ENCODE data around the gene CTSW. TPM values are rescaled to one million over a fixed set of nuclear protein-coding genes. Genes with fewer than 3 reads are reported as not detected.

The CTSW gene
- total and polyA plus RNA-seq, 2 of the 4 experiments (the other 2 are of a cell fraction), result 0.07 to 0.18 TPM

DNA sequence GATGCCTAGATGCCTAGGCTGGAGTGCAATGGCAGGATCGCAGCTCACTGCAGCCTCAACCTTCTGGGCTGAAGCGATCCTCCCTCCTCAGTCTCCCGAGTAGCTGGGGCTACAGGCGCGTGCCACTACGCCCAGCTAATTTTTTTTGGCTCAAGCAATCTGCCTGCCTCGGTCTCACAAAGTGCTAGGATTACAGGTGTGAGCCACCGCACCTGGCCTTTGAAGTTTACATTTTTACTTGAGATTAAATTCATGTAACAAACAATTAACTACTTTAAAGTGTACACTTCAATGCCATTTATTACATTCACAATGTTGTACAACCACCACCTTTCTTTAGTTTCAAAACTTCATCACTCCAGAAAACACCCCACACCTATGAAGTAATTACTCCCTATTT is 24.1 kb downstream of the CTSW start:
- ChIA-PET POLR2A (ENCODE audit: unreplicated experiment) (interaction anchor here (0.6 to 1.3 kb wide), 2 partner anchors 9 to 17 kb away, joined by 3 to 4 read pairs; no protein-coding TSS in a partner anchor), CTCF (no interaction called here)
- ATAC-seq (ENCODE audit: low read depth) (no peak), DNase-seq (no peak)
- Histone ChIP-seq H3K27me3 (ENCODE audit: control insufficient read depth, insufficient read depth, low read length) (no peaks in the 10 kb centered on the region), H2AK9ac (replicated peaks; ENCODE audit: low read depth, low read length, poor library complexity) (peak overlapping the region; percentile 99), H3K4me1 (ENCODE audit: control insufficient read depth, insufficient read depth, low read length) (peaks cover 20% of the 10 kb centered on the region), H3K9me1 (ENCODE audit: insufficient read depth, low read length) (peaks cover 19% of the 10 kb centered on the region), H2BK5ac (ENCODE audit: low read depth, low read length, poor library complexity, severe bottlenecking) (peak overlapping the region; percentile 100), H4K91ac (ENCODE audit: insufficient read depth, low read depth, low read length) (peak overlapping the region; percentile 99), H3K4me2 (ENCODE audit: low read depth, low read length) (no peak overlapping the region; the same call in 1 of the 2 replicates), H2BK120ac (ENCODE audit: low read depth, low read length) (peak overlapping the region; percentile 100), H3K9me3 (ENCODE audit: control insufficient read depth, insufficient read depth, low read length) (no peaks in the 10 kb centered on the region), H3K18ac (ENCODE audit: low read depth, low read length) (peak overlapping the region; percentile 83), H2AFZ (replicated peaks; ENCODE audit: low read length, poor library complexity) (no peak overlapping the region), H4K8ac (ENCODE audit: low read depth in 2 of 2, low read length in 2 of 2) (peak overlapping the region; percentile 89 to 97), H3K9ac (ENCODE audit: low read depth, low read length) (peak overlapping the region; percentile 67; the same call in 1 of the 2 replicates), H3K23ac (ENCODE audit: low read depth, low read length) (peak overlapping the region; percentile 99), H4K5ac (ENCODE audit: low read depth, low read length) (peak overlapping the region; percentile 87), H3K56ac (ENCODE audit: extremely low read depth, insufficient read depth, low read length) (peak overlapping the region; percentile 97), H2AK5ac (ENCODE audit: low read depth, low read length) (peak overlapping the region; percentile 100), H2BK20ac (ENCODE audit: low read depth, low read length) (peak overlapping the region; percentile 99), H3K4me3 (ENCODE audit: insufficient read depth, low read depth, low read length) (no peak overlapping the region), H3K36me3 (ENCODE audit: control insufficient read depth, insufficient read depth, low read length) (no peaks in the 10 kb centered on the region; the same call in 1 of the 2 replicates), H3K14ac (replicated peaks; ENCODE audit: low read depth, low read length) (peak overlapping the region; percentile 95), H4K20me1 (ENCODE audit: insufficient read depth, low read length) (peaks cover 11% of the 10 kb centered on the region), H2BK15ac (ENCODE audit: low read depth, low read length) (peak overlapping the region; percentile 98), H3K79me1 (ENCODE audit: low read depth in 1 of 2, low read length in 2 of 2) (peaks cover 31 to 63% of the 10 kb centered on the region in 2 experiments), H3K4ac (ENCODE audit: low read depth, low read length) (peak overlapping the region; percentile 98), H3K27ac (ENCODE audit: insufficient read depth, low read length) (peak overlapping the region; percentile 97)
- 90% methylated on average over 7 of the region's 8 CpGs; no CpG with 5 or more reads in 1 of the 2 experiments for WGBS, 2 experiments (ENCODE audit: extremely low coverage in 2 of 2, insufficient read length in 1 of 2)
- BruUV-seq (replicated peaks), result no TSS peak
- in situ Hi-C loops (cut with MboI; ENCODE audit: low sequenced_read_pairs) (no loop called here), dilution Hi-C loops (cut with HindIII; ENCODE audit: low sequenced_read_pairs, unreplicated experiment) (no loop called here), intact Hi-C loops (cut with micrococcal nuclease) (loop anchor here (1.0 kb wide), 1 partner anchor 8 kb away; no protein-coding TSS in a partner anchor)
- TF ChIP-seq USF2 (IDR thresholded peaks at IDR 0.05; ENCODE audit: low read depth, low read length), result no peak
- no peak for TF ChIP-seq MXI1 (IDR thresholded peaks at IDR 0.05; ENCODE audit: borderline replicate concordance, low read depth, low read length)
- no peak for TF ChIP-seq BHLHE40 (IDR thresholded peaks at IDR 0.05; ENCODE audit: low read depth, low read length)
- no peak for TF ChIP-seq RFX5 (IDR thresholded peaks at IDR 0.05; ENCODE audit: low read depth, low read length)
- TF ChIP-seq MAFK (IDR thresholded peaks at IDR 0.05; ENCODE audit: low read depth, low read length), result no peak
- no peak for TF ChIP-seq POLR2A (IDR thresholded peaks at IDR 0.05; ENCODE audit: low read depth, low read length)

Measured in IMR-90 (cell line).